HepG2 (cell line): ENCODE measurements around the gene SAMD4B. TPM values are rescaled to one million over a fixed set of nuclear protein-coding genes. Genes with fewer than 3 reads are reported as not detected.

Experiments
- ATAC-seq: fragments of 200-7000 bp; cut with Tn5 transposase; 3 replicates; pipeline ENCODE4 v1.9.1; 2020; ENCODE audit warnings: mild to moderate bottlenecking, moderate library complexity
- BruUV-seq: library from RNA; stranded (reverse); fragments of 400-500 nt; replicated peaks from 2 replicates; lab custom pipeline; 2021; lab: Mats Ljungman, UMichigan
- CTCF ChIA-PET: fragments of 300-600 bp; formaldehyde crosslinking; extraction: SDS; loops from one replicate; lab custom pipeline; 2021; ENCODE audit warnings: low total read pairs, inconsistent platforms, low intra/inter-chr PET ratio; lab: Yijun Ruan, JAX
- POLR2A ChIA-PET: fragments of 350-600 bp; sonication (Branson Sonifier 250); formaldehyde crosslinking; loops from one replicate; lab custom pipeline; 2020; ENCODE audit warnings: antibody characterized with exemption, inconsistent platforms; lab: Yijun Ruan, JAX
- DNase-seq: peaks from one replicate; pipeline ENCODE4 v3.0.0-alpha.2; 2015; ENCODE audit warnings: low spot score
- FAIRE-seq: peaks from 3 replicates; lab custom pipeline; 2011; peaks lifted over from hg19 to GRCh38; lab: Jason Lieb, UNC
- H2AFZ ChIP-seq: one replicate; pipeline ENCODE4 v1.6.1; 2011; ENCODE audit warnings: low read length, inconsistent platforms
- H3K27ac ChIP-seq: fragments of 300-600 bp; 3 replicates; pipeline ENCODE4 v1.8.0; 2011; ENCODE audit warnings: mixed run types, mild to moderate bottlenecking, mixed read lengths, low read length, inconsistent platforms; ENCODE audit not compliant: insufficient read depth; ENCODE audit errors: extremely low read length
- H3K27me3 ChIP-seq, 2 experiments: fragments of 200-600 bp in 1 of 2; 2 replicates in 1 of 2; 3 replicates in 1 of 2; pipeline versions ENCODE4 v1.6.0 to v1.8.0; 2011; ENCODE audit warnings: low read length in 2 of 2, mild to moderate bottlenecking in 2 of 2, moderate library complexity in 2 of 2, inconsistent platforms in 1 of 2; ENCODE audit not compliant: insufficient read depth in 2 of 2, control insufficient read depth in 1 of 2
- H3K36me3 ChIP-seq, 2 experiments: fragments of 200-600 bp in 1 of 2; replicated peaks in 1 of 2; 2 replicates in 1 of 2; 3 replicates in 1 of 2; pipeline versions ENCODE4 v1.5.1 to v1.8.0; 2011; ENCODE audit warnings: low read length in 2 of 2, inconsistent platforms in 1 of 2; ENCODE audit not compliant: insufficient read depth in 2 of 2, control insufficient read depth in 1 of 2
- H3K4me1 ChIP-seq: 2 replicates; pipeline ENCODE4 v1.5.1; 2012; ENCODE audit warnings: low read length, inconsistent platforms; ENCODE audit not compliant: insufficient read depth
- H3K4me2 ChIP-seq: 2 replicates; pipeline ENCODE4 v1.6.0; 2011; ENCODE audit warnings: low read depth, low read length, inconsistent platforms
- H3K4me3 ChIP-seq, 3 experiments: fragments of 200-600 bp in 1 of 3; sonication (generic), shearing (Covaris generic) in 1 of 3; replicated peaks in 1 of 3; 2 replicates each; pipeline ENCODE4 v1.5.1; 2011 to 2016; ENCODE audit warnings: low read length in 3 of 3, inconsistent platforms in 2 of 3, low read depth in 2 of 3, mild to moderate bottlenecking in 2 of 3, control low read depth in 1 of 3, mixed read lengths in 1 of 3; ENCODE audit not compliant: insufficient read depth in 1 of 3
- H3K79me2 ChIP-seq: one replicate; pipeline ENCODE4 v1.6.1; 2011; ENCODE audit warnings: low read length, inconsistent platforms; ENCODE audit not compliant: insufficient read depth
- H3K9ac ChIP-seq: 2 replicates; pipeline ENCODE4 v1.6.0; 2011; ENCODE audit warnings: mild to moderate bottlenecking, low read depth, low read length, inconsistent platforms; ENCODE audit not compliant: insufficient read depth
- H3K9me3 ChIP-seq: 2 replicates; pipeline ENCODE4 v1.5.1; 2012; ENCODE audit warnings: mild to moderate bottlenecking, low read length
- H4K20me1 ChIP-seq: 2 replicates; pipeline ENCODE4 v1.6.0; 2011; ENCODE audit warnings: inconsistent platforms, mild to moderate bottlenecking, low read length, moderate library complexity; ENCODE audit not compliant: insufficient read depth
- ETV6 ChIP-seq: sonication (generic); formaldehyde crosslinking; conservative IDR thresholded peaks from 2 replicates; pipeline ENCODE4 v1.4.0; 2020; ENCODE audit warnings: missing genetic modification reagents
- FOXO1 ChIP-seq: sonication (generic); formaldehyde crosslinking; IDR thresholded peaks from 2 replicates; pipeline ENCODE4 v1.4.0; 2020; ENCODE audit warnings: missing genetic modification reagents
- KLF6 ChIP-seq: IDR thresholded peaks from 2 replicates; pipeline ENCODE4 v1.8.0; 2016; ENCODE audit warnings: missing biosample characterization, missing genetic modification reagents
- MAFK ChIP-seq, 2 experiments: IDR thresholded peaks in 1 of 2; conservative IDR thresholded peaks in 1 of 2; 2 replicates each; pipeline ENCODE4 v1.6.1; 2011; ENCODE audit warnings: improper control_type of control experiment in 2 of 2, low read length in 2 of 2
- NFE2L2 ChIP-seq: fragments of 150-350 bp; IDR thresholded peaks from 2 replicates; pipeline ENCODE4 v1.6.1; 2014; ENCODE audit warnings: low read length
- NR2F1 ChIP-seq, 2 experiments: fragments of 450-650 bp in 1 of 2; formaldehyde crosslinking in 1 of 2; IDR thresholded peaks; 2 replicates each; pipeline versions ENCODE4 v1.5.0 to v1.6.1; 2016 to 2020; ENCODE audit warnings: mild to moderate bottlenecking in 1 of 2, missing compliant biosample characterization in 1 of 2, missing genetic modification reagents in 1 of 2, moderate library complexity in 1 of 2
- ZBTB7B ChIP-seq: sonication (generic); formaldehyde crosslinking; IDR thresholded peaks from 2 replicates; pipeline ENCODE4 v1.4.0; 2020; ENCODE audit warnings: missing genetic modification reagents
- ZMAT3 ChIP-seq: sonication (generic); formaldehyde crosslinking; conservative IDR thresholded peaks from 2 replicates; pipeline ENCODE4 v1.7.0; 2021; ENCODE audit warnings: missing genetic modification reagents
- ZMYM4 ChIP-seq: sonication (generic); formaldehyde crosslinking; IDR thresholded peaks from 2 replicates; pipeline ENCODE4 v1.8.1; 2023; ENCODE audit warnings: mild to moderate bottlenecking, missing genetic modification reagents
- ZNF3 ChIP-seq: IDR thresholded peaks from 2 replicates; pipeline ENCODE4 v1.7.0; 2017; ENCODE audit warnings: inconsistent platforms
- ZNF30 ChIP-seq: sonication (generic); formaldehyde crosslinking; IDR thresholded peaks from 2 replicates; pipeline ENCODE4 v1.5.0; 2020; ENCODE audit warnings: mild to moderate bottlenecking, missing genetic modification reagents
- ZNF7 ChIP-seq: IDR thresholded peaks from 2 replicates; pipeline ENCODE4 v1.6.1; 2016; ENCODE audit warnings: missing biosample characterization, missing genetic modification reagents
- ZNF749 ChIP-seq: sonication (generic); formaldehyde crosslinking; IDR thresholded peaks from 2 replicates; pipeline ENCODE4 v1.8.0; 2022; ENCODE audit warnings: mild to moderate bottlenecking, missing genetic modification reagents, moderate library complexity, borderline replicate concordance
- WGBS: methylation state at CpG from one replicate; pipeline ENCODE4 v1.1.6; 2017; ENCODE audit warnings: low lambda C conversion rate; 5-methylcytosine and 5-hydroxymethylcytosine counted together
- in situ Hi-C: cut with HindIII; loops from 2 replicates; pipeline ENCODE4 v1.10.0; 2017; ENCODE audit warnings: low pct_unique_long_range_greater_than_20kb; ENCODE audit not compliant: extremely low pct_ligation_motif_present
- intact Hi-C: fragments of 100-400 bp; cut with micrococcal nuclease; formaldehyde crosslinking; loops from one replicate; pipeline ENCODE4 v1.10.0; 2022; ENCODE audit not compliant: unreplicated experiment
- polyA plus RNA-seq, 8 experiments: library from polyadenylated mRNA; depleted of rRNA in 3 of 8; stranded (reverse) in 7 of 8; unstranded in 1 of 8; fragments of >200 nt; fragmentation: Illumina TruSeq in 4 of 8; extraction: Trizol in 4 of 8; gene quantifications; 2 replicates each; pipeline versions ENCODE4 v1.2.1 to v1.2.3, GENCODE V29; 2011 to 2016; ENCODE audit warnings: low read depth in 4 of 8, missing spikeins in 1 of 8, mixed read lengths in 1 of 8; ENCODE audit not compliant: insufficient read depth in 1 of 8
- total RNA-seq, 5 experiments: library from RNA; depleted of rRNA; stranded (reverse); fragments of >200 nt; fragmentation: Illumina TruSeq; extraction: Trizol; gene quantifications; 2 replicates each; pipeline ENCODE4 v1.2.3, GENCODE V29; 2016; ENCODE audit warnings: low read depth in 1 of 5
- TF ChIP-seq, protein P1 (sequence below): sonication (generic); formaldehyde crosslinking; conservative IDR thresholded peaks from 2 replicates; pipeline ENCODE4 v1.8.1; 2023; ENCODE audit warnings: missing genetic modification reagents
- TF ChIP-seq, protein P2 (sequence below): sonication (generic); formaldehyde crosslinking; IDR thresholded peaks from 2 replicates; pipeline ENCODE4 v1.4.0; 2020; ENCODE audit warnings: missing genetic modification reagents

Gene SAMD4B
- total and polyA plus RNA-seq, 2 of the 13 experiments (the other 11 are each of a cell fraction or from before 2014, with no cell fraction given) = 26.0 to 31.8 TPM

DNA sequence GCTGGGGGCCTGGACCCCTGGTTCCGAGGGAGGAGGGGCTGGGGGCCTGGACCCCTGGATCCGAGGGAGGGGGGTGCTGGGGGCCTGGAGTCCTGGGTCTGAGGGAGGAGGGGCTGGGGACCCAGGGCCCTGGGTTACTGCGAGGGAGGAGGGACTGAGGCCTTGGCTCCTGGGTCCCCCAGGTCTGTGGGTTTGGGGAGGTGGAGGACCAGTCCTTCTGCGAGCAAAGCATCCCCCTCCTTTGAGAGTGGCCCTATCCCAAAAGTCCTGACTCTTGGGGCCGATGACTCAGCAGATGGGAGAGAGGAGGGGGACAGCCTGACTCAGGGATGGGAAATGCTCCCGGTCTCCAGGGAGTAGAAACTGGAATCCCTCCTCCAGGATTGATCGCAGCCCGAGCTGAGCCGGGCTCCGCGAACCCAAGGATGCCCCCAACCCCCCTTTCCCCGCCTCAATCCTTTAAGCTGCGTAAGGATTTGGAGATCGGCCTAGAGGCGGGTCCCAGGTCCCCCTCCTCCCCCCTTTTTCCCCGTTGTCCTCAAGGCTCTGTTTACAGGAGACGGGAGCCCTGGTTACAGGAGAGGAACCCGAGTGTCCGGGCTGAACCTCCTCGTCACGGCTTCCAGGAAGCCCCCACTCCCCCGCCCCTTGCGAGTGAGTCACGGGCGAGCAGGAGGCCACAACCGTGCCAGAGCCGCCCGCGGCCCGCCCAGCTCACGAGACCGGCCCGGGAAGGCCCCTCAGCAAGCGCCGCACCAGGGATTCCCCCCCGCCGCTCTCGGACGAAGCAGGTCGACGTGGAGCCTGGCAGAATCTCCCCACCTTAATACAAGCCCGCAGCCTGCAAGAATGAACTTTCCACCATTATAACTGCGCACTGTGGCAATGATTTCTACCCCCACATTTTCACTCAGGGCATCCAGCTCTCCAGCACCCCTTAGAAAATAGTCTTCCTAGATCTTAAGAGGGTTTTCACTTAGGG, 61.4 kb downstream of the SAMD4B start:
- DNase-seq (no peak), FAIRE-seq (no peak), ATAC-seq (no peak)
- 0 out of 2 replicates have a peak overlapping the region, but pooled peaks have one; percentile 24 for H3K9ac ChIP-seq
- H3K36me3 ChIP-seq = peaks cover 0 to 3% of the 10 kb centered on the region in 2 experiments; a peak in 1 of 5 replicates
- in situ Hi-C loops (no loop called here), intact Hi-C loops (loop anchor here (5.0 kb wide), 1 partner anchor 1039 kb away; the partner anchor contains the start of gene SERTAD3)
- ChIA-PET CTCF (no interaction called here), POLR2A (interaction anchor here (5.8 kb wide), 1 partner anchor 12 kb away, joined by 43 read pairs; the partner anchor contains the start of genes MED29 and PAF1)
- peaks cover 19% of the 10 kb centered on the region for H3K79me2 ChIP-seq
- no peaks in the 10 kb centered on the region; a peak in 1 of 5 replicates for H3K27me3 ChIP-seq
- H3K9me3 ChIP-seq = no peaks in the 10 kb centered on the region
- BruUV-seq = no TSS peak
- no peak for TF ChIP-seq NR2F1 (CRISPR knock-in tag; IDR thresholded peaks at IDR 0.05)
- no peak for TF ChIP-seq FOXO1 (CRISPR knock-in tag)
- TF ChIP-seq KLF6 = no peak
- TF ChIP-seq ZBTB7B (CRISPR knock-in tag) = no peak
- TF ChIP-seq, protein P1, sequence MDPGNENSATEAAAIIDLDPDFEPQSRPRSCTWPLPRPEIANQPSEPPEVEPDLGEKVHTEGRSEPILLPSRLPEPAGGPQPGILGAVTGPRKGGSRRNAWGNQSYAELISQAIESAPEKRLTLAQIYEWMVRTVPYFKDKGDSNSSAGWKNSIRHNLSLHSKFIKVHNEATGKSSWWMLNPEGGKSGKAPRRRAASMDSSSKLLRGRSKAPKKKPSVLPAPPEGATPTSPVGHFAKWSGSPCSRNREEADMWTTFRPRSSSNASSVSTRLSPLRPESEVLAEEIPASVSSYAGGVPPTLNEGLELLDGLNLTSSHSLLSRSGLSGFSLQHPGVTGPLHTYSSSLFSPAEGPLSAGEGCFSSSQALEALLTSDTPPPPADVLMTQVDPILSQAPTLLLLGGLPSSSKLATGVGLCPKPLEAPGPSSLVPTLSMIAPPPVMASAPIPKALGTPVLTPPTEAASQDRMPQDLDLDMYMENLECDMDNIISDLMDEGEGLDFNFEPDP (CRISPR knock-in tag) = no peak
- TF ChIP-seq, protein P2, sequence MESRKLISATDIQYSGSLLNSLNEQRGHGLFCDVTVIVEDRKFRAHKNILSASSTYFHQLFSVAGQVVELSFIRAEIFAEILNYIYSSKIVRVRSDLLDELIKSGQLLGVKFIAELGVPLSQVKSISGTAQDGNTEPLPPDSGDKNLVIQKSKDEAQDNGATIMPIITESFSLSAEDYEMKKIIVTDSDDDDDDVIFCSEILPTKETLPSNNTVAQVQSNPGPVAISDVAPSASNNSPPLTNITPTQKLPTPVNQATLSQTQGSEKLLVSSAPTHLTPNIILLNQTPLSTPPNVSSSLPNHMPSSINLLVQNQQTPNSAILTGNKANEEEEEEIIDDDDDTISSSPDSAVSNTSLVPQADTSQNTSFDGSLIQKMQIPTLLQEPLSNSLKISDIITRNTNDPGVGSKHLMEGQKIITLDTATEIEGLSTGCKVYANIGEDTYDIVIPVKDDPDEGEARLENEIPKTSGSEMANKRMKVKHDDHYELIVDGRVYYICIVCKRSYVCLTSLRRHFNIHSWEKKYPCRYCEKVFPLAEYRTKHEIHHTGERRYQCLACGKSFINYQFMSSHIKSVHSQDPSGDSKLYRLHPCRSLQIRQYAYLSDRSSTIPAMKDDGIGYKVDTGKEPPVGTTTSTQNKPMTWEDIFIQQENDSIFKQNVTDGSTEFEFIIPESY (CRISPR knock-in tag) = peak; percentile 9; the same call in 1 of the 2 replicates
- TF ChIP-seq ZNF30 (CRISPR knock-in tag) = no peak
- TF ChIP-seq ZNF3 (CRISPR knock-in tag) = no peak
- TF ChIP-seq MAFK (conservative IDR thresholded peaks at IDR 0.05 in 1 of 2, IDR thresholded peaks at IDR 0.05 in 1 of 2; ENCODE audit: low read length in 2 of 2) = peak; percentile 20 to 36; a peak in 3 of 4 replicates
- no peak for TF ChIP-seq ZNF749 (CRISPR knock-in tag)
- TF ChIP-seq NFE2L2 = peak; percentile 55; the same call in 1 of the 2 replicates
- TF ChIP-seq ZMAT3 (CRISPR knock-in tag) = no peak
- TF ChIP-seq ZNF7 (CRISPR knock-in tag) = no peak
- TF ChIP-seq ZMYM4 = no peak
- no peak for TF ChIP-seq ETV6 (CRISPR knock-in tag)
- H3K4me1 ChIP-seq = peaks cover 68% of the 10 kb centered on the region
- H3K4me2 ChIP-seq = no peak overlapping the region
- WGBS = 92% methylated on average over 29 of the region's 43 CpGs
- H4K20me1 ChIP-seq = peaks cover 17% of the 10 kb centered on the region; the same call in 1 of the 2 replicates
- peak overlapping the region; percentile 98 for H3K27ac ChIP-seq
- no peak overlapping the region for H2AFZ ChIP-seq
- no peak overlapping the region for H3K4me3 ChIP-seq
